HG02970 (cell line): ENCODE results near the gene FCHO2.

ENCODE experiments used
- ATAC-seq: cut with Tn5 transposase; IDR thresholded peaks from one replicate; pipeline ENCODE4 v1.9.1; 2021; ENCODE audit warnings: mild to moderate bottlenecking, moderate library complexity, moderate number of reproducible peaks; ENCODE audit not compliant: unreplicated experiment, low FRiP score

FCHO2 gene

DNA sequence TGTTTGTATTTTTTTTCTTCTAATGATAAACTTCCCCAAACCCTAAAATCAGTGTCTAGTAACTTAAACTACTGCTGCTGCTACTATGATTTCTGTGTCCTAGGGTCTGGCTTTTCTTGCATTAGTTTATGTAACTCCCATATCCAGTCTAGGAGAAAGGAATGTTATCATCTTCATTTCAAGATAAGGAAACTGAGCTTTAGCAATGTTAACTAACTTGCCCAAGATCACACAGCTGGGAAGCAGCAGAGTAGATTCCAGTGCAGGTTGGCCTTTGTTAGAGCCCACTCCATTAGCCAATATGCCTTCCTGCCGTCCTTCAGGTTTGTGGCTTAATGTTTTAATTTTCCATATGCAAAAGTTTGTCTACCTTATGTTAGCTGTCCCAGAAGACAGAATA is 175.0 kb downstream of the FCHO2 start:
- no peak for ATAC-seq

DNA sequence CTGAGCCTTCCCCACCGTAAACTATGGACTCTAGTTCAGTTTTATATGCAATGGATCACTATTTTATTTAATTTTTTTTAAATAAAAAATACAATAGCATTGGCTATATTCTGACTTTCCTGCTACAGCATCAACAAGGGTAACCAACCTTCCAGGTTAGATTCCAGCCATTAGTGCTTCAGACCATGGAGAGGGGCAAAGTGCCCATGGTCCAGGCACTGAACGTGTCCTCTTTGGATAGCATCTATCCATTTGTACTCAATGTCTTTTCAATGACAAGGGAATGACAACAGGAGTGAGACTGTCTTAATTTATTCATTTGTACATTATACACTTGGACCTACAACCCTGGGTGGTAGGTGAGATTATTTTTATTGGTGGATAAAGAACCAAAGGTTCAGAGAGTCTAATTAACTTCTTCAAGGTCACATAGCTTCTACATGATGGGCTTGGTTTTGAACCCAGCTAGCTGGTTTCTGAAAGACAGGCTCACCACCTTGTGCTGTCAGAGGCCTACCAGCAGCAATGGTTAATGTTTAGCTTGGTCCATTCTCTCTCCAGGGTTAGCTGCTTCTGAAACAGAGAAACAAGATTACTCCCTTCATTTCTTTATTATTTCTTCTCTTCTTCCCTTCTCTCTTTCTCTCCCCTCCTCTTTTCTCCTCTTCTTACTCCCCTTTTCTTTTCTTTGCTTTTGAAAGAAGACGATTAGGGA is 176.0 kb downstream of the FCHO2 start:
- no peak for ATAC-seq

DNA sequence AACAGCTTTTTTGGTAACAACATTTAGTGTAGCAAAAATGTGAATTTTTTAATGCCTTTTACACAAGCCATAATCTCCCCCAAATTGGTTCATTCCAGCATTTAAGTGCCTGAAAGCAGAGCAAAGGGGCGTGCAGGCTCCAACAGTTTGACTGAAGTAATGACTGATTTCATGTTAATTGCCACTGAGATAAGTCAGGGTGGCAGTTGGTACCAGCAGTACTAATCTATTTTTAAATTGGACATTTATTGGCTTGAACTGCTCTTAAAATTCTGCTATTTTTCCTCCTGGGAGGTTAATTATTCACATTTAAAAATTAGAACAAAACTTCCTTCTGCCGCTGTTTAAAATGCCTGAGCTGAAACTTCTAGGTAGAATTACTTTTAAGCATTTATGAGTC is 176.9 kb downstream of the FCHO2 start:
- no peak for ATAC-seq

DNA sequence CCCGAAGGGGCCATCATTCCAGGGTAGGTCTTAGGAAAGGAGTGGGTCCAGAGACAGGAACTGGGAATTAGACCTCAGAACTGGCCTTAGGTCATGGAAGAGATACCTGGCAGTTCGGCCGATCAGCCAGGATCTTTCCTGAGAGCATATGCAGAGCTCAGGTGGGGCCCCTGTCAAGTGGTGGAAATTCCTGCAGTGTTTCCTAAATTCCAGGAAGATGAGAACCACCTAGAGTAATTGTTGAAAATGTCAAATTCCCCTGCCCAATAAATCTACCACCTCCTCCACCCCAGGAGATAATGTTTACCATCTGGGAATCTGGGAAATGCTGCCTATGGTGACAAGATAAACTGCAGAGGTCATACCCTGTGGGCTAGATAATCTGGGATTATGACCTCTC is 179.2 kb downstream of the FCHO2 start:
- ATAC-seq = no peak

DNA sequence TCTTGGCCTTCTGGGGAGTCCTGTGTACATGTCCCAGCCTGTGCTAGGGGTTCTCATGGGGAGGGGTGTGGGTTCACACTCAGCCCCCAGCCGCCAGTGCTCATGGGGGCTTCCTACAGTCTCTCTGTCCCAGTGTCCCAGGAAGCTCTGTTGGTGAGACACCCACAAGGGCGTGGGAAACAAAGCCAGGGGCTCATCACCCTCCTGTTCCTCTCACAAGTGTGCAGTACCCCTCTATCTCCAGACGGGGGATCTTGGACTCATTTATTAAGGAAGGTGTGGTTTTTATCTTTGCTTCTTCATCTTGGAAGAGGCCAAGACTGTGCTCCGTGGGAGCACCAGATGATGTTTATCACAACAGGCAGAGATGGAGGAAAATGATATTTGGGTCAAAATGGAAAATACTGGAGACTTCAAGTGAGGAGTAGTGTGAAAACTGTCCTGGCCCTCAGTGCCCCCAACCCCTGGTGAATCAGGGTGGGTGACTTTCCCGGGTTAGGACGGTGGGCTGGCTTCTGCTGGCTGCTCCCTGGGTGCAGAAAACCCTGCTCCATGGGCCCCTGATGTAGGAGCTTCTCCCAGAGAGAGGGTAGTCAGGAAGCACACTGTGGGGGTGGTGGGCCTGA is 179.7 kb downstream of the FCHO2 start:
- no peak for ATAC-seq

DNA sequence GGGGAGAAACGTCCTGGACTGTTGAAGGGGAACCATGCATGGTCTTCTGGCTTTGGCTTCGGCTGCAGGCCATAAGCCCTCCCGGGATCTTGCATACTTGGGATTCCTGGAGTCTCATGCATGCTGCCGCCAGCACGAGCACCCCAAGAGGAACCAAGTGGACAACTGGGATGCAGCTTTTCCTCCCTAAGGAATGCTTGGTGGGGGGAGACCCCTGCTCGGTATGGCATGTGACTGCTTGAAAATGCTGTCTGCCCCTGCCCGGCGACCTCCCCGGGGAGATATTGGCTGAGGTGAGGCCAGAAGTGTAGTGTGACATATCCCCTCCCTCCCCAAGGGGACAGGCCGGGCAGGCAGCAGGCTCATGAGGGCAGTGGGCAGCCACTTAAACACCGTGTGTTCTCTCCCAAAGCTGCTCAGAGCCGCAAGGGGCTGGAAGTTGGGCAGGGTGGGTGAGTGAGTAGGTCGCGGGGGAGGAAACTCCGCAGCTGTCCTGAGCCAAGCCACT is 180.3 kb downstream of the FCHO2 start:
- no peak for ATAC-seq

DNA sequence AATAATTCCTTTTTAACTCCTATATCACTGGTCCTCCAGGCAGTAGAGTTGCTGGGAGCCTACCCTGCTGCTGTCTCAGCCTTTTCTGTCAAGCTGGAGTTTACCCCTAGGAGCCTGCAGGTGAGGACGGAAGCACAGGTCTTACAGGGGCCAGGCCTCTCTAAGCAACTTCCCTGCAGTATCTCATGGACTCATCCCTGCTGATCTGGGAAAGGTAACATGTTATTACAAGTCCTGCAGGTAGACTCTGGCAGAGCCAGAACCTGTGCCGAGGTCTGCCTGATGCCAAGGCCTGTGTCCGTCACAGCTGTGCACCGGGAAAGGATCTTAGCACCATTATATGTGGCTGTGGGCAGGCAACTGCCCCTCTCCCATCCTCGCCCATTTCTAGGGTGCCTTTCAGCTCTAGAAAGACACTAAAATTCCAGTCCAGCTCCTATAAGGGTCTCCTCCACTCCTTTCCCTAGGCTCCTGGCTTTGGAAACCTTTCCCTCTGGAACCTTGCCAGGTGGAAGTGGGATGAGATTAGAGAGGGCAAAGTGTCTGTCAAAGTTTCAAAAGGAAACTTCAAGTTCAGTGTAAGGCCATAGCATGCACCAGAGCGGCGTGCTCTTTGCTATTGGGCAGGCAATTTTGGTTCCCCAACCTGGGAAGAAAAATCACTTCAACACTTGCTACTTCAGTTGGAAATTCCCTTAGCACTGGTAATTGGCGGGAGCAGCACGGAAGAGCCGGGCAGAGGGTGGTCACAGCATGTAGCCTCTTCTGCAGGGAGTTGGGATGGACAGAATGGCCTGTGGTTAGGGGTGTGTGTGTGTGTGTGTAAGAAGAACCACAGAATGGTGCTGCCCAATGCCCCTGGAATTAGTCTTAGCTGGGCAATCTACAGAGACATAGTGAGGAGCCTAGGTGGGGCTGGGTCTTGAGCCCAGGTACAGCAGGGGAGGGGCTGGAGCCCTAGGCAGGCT is 182.0 kb downstream of the FCHO2 start:
- no peak for ATAC-seq

DNA sequence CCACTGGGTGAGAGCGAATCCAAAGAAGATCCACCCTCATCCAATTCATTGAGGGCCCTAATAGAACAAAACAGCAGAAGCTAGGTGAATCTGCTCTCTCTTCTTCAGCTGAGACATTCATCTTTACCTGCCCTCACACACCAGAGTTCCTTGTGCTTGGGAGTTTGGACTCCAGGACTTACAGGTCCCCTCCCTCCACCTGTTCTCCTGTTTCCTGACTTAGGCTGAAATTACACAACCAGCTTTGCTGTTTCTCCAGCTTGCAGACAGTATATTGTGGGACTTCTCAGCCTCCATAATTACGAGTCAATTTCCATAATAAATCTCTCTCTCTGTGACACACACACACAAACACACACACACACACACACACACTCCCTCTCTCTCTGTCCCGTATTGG is 183.6 kb downstream of the FCHO2 start:
- ATAC-seq = no peak
